Activated T-cell treated with anti-CD3 and anti-CD28 coated beads for 1 hour (primary cell): ENCODE results near the gene MEIOC.
"Not testable (repeated sequence)": the region's sequence is repeated elsewhere in the genome, so short reads cannot be mapped to it uniquely, and the experiment has no call there.

Experiments used
- DNase-seq: peaks from one replicate; pipeline ENCODE4 v3.0.0-alpha.2; 2020; ENCODE audit warnings: low read depth

MEIOC gene

DNA sequence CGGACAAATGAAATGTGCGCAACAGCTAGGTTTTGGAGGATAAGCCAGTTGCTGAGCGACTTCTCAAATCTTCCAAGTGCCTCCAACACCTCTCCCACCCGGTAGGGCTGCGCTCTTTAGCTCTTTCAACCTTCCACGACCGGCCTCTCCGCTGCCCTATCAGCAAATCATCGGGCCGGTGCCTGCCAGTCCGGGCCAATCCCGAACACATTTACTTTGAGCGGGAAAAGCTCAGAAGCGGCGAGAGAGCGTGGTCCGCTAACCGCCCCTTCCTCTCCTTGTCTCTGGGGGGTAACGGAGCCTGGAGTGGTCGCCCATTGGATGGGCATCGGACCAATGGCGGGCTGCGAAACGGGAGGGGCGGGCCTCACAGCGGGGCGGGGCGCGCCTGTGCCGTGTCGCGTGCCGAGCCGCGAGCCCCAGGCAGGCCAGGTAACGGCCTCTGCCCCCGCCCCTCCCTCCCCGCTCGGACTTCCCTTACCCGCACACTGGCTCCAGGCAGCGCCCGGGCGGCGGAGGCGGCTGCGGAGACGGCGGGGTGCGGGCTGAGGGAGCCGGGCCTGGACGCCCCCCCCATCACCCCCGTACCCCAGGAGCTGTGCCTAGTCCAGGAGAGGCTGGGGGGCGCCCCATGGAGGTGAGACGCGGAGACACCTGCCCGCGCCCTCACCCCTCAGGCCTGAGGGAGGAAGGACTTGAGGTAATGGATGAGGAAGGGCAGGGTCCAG, at the start of gene MEIOC:
Gene MEIOC (plus strand): TSS at position 486 of the 728 bp plus-strand sequence. CDS start 146 bp downstream, at position 632.
- DNase-seq = no peak

DNA sequence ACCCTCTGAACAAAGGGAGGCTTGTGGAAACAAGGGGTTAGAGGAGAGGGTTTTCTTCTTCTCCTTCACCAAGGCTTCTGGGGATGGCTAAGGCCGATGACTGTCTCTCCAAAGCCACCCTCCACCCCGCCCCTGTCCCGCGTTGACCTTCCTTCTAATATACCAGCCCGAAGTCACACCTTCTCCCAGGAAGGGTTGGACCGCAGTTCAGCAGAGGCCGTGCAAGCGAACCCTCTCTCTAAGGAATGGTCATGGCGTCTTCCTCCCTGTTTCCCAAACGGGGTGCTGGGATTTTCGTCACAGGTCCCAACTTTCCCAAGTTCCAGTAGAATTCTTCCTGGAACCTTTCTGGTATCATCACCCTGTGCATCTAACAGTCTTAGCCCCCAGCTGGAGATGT, 49.6 kb upstream of the MEIOC start:
- no peak for DNase-seq

DNA sequence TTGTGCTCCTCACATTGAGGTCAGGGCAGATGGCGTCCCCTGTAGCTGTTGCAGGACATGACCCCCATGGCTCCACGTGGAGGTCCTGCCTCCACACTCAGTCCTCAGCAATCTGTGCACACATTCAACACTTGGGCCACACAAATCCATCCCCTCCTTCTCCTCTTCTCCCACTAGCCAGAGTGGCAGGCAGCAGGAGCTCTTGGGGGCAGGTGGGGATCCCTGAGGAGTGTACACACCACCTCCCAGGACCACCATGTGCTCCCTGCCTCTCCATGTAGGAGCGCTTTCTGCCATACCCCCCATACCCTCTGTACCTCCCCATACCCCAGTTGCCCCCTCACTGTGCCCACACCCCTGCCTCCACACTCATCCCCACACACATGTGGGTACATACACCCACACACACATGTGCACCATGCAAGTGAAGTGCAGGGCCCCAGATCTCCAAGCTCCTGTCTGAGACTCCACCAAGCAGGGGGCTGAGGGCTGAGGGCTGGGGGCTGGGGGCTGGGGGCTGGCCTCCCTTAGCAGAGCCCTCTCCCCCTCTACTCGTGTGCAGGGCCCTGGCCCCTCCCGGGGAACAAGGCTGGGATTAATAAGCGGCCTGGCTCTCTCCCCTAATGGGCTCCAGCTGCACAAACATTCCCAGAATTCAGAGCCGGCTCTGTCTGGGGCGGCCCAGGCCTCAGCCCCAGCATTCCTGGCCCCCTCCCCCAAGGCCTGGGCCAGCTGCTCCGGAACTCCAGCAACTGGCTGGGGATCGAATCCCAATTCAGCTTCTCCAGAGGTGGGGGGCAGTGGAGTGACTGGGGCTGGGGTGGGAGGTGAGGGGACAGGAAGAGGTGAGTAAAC, 48.2 kb upstream of the MEIOC start:
- no peak for DNase-seq

DNA sequence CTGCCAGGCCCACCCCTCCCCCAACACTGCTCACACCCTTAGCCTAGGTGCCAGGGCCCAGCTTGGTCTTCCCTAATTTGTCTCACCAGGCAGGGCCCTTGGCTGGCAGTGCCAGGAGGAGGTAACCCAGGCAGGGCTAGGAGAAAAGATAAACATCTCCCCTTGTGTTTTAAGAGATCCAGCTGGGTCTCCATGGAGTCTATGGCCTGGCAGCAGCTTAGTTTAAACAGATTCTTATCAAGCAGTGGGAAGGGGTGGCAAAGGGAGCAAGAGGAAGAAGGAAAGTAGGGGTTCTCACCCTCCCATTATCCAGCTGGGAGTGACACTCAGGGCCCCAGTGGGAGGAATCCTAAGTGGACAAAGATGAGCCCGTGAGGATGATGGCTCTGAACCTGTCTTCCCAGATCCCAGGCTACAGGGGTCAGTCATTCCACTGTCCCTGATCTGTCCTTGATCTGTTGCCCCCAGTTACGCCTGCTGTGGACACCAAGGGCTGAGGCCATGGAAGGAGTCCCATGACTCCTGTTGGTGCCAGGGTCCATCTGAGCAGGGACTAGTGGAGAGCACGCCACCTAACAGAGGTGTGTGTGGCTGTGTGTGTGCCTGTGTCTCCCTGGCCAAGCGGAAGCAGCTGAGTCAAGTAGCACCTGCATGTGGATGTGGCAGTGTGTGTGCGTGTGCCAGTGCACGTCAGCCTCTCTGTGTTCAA, 47.4 kb upstream of the MEIOC start:
- DNase-seq = no peak

DNA sequence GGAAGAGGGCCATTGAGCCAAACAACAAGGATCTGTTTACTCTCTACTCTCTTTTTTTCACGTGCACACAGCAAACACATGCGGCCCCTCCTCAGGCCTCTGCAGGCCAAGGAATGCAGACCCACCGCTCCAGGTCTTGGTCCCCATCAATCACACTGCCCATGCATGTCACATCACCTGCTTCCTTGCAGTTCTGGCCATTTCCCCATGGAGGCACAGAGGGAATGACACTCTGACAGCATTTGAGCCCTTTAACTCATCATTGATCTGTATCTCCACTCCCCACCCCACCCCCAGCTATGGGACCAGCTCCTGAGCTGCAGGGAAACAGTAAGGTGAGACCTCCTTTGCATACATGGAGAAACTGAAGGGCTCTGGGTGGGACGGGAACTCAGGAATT, 45.9 kb upstream of the MEIOC start:
- no peak for DNase-seq

DNA sequence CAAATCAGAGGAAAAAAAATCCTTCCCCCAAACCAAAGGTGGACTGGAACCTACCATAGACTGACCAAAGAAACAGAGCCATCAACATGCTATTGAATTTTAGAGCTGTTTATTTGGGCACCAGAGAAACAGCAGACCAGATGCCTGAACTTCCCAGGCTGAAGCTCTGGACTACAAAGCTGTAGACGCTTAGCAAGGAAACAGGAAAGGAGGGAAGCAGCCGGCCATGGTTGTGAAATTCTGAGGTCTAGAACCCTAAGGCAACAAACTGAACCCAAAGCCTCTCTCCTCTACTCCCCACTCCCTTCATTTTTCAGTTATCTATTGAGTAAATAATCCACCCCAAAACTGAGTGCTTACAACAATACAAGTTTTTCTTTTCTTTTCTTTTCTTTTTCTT, 45.4 kb upstream of the MEIOC start:
- DNase-seq = no peak

DNA sequence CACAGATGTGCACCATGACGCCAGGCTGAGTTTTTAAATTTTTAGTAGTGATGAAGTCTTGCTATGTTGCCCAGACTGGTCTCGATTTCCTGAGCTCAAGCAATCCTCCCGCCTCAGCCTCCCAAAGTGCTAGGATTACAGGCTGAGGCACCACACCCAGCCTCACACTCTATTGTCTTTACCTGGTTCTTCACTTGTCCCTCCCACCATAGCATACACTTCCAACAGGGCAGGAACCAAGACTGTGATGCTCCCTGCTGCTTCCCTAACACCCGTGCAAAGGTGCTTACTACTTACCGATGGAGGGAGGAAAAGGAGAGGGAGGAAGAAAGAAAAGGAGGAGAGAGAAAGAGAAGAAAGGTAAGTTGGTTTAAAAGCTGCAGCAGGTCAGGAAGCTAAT, 41.4 kb upstream of the MEIOC start:
- DNase-seq = no peak

DNA sequence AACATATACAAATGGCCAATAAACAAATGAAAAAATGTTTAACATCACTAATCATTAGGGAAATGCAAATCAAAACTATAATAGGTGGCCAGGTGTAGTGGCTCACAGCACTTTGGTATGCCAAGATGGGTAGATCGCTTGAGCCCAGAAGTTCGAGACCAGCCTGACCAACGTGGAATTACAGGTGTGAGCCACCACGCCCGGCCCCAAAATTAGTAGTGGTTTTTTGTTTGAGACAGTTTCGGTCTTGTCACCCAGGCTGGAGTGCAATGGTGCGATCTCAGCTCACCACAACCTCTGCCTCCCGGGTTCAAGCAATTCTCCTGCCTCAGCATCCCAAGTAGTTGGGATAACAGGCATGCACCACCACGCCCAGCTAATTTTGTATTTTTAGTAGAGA, 37.6 kb upstream of the MEIOC start:
- DNase-seq = not testable (repeated sequence)

DNA sequence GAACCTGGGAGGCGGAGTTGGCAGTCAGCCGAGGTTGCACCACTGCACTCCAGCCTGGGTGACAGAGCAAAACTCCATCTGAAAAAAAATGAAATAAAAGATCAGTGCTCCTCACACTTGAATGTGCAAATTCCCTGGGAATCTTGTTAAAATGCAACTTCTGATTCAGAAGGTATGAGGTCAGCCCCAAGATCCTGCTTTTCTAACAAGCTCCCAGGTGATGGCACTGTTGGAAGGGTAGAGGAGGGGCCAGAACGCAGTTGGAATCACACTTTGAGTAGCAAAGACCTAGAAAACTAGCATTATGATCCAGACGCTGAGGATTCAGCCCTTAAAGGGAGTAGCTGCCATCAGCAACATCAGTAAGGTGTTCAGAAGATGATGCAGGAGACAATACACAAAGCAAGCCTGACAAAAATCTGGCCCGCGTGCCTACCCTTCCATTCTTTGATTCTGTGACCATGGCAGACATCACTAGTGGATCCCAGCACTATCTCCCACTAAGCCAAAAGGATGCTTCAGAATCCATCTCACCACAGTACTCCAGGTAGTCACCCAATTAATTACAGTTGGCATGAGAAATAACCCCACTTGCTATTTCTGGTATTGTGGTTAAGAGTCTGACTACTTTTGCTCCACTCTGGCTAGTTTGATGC, 33.1 kb upstream of the MEIOC start:
- no peak for DNase-seq

DNA sequence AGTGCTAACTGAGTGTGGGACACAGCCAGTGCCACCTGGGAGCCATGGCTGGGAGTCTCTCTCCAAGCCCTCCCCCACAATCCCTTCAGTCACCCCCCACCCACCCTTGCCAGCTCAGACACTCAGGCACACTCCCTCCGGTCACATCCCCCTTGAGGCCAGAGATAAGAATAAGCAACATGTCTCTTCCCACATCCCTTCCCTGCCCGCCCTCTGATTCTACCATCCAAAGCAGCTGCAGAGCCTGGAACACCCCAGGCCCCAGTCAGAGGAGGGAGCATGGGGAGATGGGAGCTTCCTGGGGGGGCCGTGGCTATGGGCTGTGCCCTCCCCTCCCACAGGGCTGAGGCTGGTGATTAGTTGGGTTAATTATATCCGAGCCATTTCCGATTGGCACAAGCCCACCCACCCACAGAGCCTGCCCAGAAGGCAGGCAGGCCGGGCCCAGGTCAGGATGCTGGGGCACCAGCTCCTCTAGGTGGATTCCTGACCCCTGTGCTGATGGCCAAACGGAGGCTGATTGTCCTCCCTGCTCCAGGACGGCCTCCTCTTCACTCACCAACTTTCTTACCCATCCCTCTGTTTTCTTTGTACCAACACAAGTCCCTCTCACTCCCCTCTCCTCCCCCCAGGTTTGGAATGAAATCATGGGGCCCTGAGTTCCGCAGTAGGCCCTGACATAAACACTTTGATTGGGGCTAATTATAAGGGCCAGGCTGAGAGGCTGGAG, 28.6 kb upstream of the MEIOC start:
- DNase-seq = no peak

DNA sequence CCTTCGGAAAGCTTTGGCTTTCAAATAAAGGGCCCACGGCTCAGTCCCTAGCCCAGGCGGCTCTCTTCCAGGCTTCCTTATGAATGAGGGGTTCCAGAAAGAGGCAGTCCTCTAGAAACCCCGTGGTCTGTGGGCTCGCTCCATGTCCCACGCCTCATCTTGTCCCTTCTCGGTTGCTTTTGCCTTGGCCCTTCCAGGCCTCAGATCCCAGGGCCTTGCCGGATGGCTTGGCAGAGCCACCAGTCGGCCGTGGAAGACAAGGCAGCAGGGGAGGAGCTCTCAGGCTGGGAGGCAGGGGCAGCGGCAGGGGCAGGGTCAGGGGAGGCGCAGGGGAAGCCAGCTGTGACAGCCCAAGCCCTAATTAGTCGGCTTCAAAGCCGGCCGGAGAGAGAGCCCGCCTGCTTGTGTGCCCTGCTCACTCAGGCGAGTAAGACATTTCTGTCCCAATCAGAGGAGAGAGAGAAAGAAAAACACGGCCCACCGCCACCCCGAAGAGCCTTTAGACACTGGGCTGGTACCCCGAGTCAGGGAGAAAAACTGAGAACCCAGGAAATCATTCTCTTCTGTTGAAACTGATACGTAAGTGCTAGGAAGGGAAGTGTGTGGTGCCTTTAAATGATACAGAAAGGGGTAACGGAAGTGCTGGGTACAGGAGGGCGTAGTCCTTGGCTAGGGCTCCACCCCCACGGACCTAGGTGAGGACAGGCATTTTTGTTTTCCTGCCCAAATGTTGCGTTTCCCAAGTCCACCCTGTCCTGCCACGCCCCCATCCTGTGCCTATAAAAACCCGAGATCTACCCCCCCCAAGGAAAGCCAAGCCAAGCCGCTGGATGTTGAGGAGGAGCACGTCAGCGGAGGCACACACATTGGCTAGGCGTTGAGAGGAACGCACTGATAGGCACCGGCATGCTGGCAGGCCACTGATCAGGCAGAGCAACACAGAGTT, 27.8 kb upstream of the MEIOC start:
- no peak for DNase-seq

DNA sequence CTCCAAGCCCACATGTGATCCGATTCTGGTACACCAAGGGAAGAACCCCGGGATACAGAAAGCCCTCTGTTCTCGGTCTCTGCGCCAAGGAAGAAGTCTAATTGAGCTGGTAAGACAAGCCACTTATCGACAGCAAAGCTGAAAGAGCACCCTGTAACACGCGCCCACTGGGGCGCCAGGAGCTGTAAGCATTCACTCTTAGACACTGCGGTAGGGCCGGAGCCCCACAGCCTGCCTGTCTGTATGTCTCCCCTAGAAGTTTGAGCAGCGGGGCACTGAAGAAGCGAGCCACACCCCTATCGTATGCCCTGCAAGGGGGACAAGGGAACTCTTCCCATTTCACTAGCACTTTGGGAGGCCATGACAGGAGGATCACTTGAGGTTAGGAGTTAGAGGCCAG, 27.0 kb upstream of the MEIOC start:
- no peak for DNase-seq

DNA sequence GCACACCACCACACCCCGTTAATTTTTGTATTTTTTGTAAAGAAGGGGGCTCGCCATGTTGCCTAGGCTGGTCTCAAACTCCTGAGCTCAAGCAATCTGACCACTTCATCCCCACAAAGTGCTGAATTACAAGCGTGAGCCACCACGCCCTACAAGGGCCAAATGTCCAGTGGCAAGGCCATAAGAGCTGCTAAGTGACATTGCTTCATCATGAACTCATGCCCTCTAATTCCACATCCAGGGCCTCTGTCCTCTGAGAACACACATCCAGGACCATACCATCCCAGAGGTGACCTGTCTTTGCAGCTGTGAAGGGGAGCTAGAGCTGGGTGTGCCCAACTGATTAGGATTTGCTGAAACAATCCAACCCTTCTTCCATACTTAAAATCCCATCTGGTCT, 25.6 kb upstream of the MEIOC start:
- DNase-seq = no peak

DNA sequence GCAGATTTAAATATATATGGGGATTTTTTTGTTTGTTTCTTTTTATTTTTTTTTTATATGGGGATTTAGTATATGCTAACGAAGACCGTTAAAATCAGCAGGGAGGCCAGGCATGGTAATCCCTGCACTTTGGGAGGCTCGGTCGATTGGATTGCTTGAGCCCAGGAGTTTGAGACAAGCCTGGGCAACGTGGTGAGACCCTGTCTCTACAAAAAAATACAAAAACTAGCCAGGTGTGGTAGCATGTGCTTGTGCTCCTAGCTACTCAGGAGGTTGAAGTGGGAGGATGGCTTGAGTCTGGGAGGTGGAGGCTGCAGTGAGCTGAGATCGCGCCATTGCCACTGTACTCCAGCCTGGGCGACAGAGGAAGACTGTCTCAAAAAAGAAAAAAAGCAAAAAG, 22.3 kb upstream of the MEIOC start:
- DNase-seq = no peak

DNA sequence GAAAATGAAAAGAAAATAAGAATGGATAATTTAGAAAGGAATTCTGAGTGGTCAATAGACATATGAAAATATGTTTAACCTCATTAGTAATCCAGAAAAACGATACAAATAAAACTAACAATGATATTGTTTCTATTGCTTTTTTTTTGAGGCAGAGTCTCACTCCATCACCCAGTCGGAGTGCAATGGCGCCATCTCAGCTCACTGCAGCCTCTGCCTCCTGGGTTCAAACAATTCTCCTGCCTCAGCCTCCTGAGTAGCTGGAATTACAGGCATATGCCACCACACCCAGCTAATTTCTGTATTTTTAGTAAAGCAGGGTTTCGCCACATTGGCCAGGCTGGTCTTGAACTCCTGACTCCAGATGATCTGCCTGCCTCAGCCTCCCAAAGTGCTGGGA, 21.9 kb upstream of the MEIOC start:
- not testable (repeated sequence) for DNase-seq

DNA sequence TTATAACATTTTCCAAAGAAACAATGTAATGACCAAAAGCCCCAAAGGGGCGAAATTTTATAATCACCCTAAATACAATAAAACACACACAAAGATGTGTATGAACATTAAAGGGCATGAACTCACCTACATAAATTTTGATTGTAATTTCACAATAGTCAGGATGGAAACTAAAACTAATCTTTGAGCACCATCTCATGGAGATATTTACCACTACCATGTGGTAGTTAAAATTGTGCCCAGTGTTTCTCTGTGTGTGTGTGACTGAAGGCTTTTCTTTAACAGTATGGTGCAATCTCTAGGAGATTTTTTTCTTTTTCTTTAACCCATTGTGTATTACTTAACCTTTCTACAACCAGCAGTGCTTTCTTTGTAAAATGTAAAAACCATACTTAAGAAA, 19.7 kb upstream of the MEIOC start:
- DNase-seq = no peak

DNA sequence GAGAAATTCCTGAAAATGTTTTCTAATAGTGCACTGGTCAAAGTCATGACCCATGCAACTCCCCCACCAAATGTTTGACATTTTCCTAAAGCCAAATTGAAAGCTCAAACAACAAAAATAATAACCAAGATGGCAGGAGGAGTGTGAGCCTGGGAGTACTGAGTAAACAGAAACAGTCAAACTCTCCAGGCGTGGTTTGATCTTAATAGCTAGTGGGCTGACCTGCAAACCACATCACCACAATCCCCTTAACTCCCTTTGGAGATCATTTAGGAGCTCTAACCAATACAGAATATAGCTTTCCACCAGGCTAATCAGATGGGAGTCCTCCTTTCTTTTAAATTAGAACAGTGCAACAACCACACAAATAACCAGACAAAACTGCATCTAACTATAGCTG, 19.2 kb upstream of the MEIOC start:
- no peak for DNase-seq

DNA sequence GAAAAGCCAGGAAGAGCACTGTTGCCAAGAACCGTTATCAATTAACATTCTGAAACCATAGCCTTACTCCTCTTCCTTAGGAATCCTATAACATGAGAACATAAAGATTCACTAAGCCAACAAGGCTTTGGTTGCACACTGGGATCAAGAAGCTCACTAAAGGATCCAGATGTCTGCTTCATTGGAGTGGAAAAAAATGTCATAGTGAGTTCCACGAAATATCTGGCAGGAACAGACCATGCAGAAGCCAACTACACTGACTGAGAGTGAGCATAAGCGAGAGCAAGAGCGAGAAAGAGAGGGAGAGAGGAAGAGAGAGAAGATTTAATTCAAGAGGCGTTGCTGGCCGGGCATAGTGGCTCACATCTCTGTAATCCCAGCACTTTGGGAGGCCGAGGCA, 13.4 kb upstream of the MEIOC start:
- no peak for DNase-seq

DNA sequence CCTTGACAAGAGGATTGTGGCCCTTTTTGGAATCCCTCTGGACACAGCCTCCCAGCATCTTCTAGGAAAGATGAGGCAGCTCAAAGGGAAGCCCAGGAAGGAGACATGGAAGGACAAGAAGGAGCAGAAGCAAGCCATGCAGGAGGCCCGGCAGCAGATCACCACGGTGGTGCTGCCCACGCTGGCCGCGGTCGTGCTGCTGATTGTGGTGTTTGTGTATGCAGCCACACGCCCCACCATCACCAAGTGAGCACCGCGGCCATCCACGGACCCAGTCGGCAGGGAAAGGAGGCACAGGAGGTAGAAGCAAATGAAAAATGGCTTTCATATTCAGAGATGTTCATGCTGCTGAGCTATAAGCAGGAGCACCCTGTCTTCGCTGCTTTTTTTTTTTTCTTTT, 10.9 kb upstream of the MEIOC start:
- no peak for DNase-seq

DNA sequence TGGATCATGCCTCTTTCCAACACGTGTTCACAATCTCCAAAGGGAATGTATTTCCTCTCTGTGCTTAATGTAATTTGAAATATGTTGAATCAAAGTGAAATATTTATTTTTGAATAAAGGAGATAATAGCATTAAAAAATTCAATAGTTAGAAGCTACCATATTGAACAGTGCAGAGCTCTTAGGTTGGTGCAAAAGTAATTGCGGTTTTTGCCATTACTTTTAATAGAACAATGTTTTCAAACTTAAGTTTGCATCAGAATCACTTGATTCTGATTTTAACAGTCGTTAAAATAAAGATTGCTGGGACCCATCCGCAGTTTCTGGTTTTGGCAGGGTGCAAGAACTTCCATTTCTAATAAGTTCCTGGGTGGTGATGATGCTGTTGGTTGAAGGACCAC, 10.0 kb upstream of the MEIOC start:
- no peak for DNase-seq

DNA sequence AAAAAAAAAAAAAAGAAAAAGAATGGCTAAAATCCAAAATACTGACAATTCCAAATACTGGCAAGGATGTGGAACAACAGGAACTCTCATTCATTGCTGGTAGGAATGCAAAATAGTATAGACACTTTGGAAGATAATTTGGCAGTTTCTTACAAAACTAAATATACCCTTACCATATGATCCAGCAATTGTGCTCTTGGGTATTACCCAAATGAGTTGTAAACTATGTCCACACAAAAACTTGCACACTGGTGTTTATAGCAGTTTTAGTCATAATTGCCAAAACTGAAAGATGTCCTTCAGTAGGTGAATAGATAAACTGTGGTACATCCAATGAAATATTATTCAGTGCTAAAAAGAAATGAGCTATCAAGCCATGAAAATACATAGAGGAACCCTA, 8.5 kb upstream of the MEIOC start:
- DNase-seq = no peak
